HCT116 (cell line): ENCODE data around the gene ARMC2. TPM values are rescaled to one million over a fixed set of nuclear protein-coding genes. Genes with fewer than 3 reads are reported as not detected.

Source experiments
- ATAC-seq: fragments of 200-7000 bp; cut with Tn5 transposase; 2 replicates; pipeline ENCODE4 v1.9.1; 2020; ENCODE audit warnings: mild to moderate bottlenecking, moderate library complexity
- BruUV-seq: library from RNA; stranded (reverse); fragments of 400-500 nt; replicated peaks from 2 replicates; lab custom pipeline; 2021; lab: Mats Ljungman, UMichigan
- CTCF ChIA-PET: fragments of 300-600 bp; sonication (Branson Sonifier 250); formaldehyde crosslinking; loops from one replicate; lab custom pipeline; 2021; ENCODE audit warnings: antibody characterized with exemption; lab: Charles Lee
- POLR2A ChIA-PET: fragments of 300-600, 350-600 bp; sonication (Branson Sonifier 250); formaldehyde crosslinking; loops from one replicate; lab custom pipeline; 2021; ENCODE audit warnings: antibody characterized with exemption; lab: Charles Lee
- RAD21 ChIA-PET, 2 experiments: fragments of 300-600 bp; sonication (Branson Sonifier 250); formaldehyde crosslinking; loops; one replicate each; lab custom pipeline; 2023; ENCODE audit warnings: low total read pairs in 2 of 2; ENCODE audit not compliant: uncharacterized antibody in 2 of 2, unreplicated experiment in 2 of 2, low non-redundant PET in 1 of 2; lab: Charles Lee
- DNase-seq: peaks from one replicate; pipeline ENCODE4 v3.0.0-alpha.2; 2010; ENCODE audit warnings: low read depth, low spot score
- H2AFZ ChIP-seq: fragments of 200-600 bp; shearing (Covaris generic), sonication (generic); 2 replicates; pipeline ENCODE4 v1.6.1; 2017; ENCODE audit warnings: low read depth, mixed run types, mixed read lengths, antibody characterized with exemption, low read length; ENCODE audit not compliant: poor library complexity, severe bottlenecking
- H3K27ac ChIP-seq: 2 replicates; pipeline ENCODE4 v1.5.1; 2012; ENCODE audit warnings: low read depth, low read length
- H3K27me3 ChIP-seq: fragments of 200-600 bp; sonication (generic); 2 replicates; pipeline ENCODE4 v1.6.1; 2016; ENCODE audit warnings: mixed run types, low read length, mixed read lengths; ENCODE audit not compliant: insufficient read depth
- H3K36me3 ChIP-seq, 2 experiments: fragments of 200-500 bp in 1 of 2; fragments of 200-600 bp in 1 of 2; sonication (Bioruptor generic) in 1 of 2; sonication (generic) in 1 of 2; 2 replicates each; pipeline versions ENCODE4 v1.5.1 to v1.6.1; 2014 to 2016; ENCODE audit warnings: low read length in 2 of 2, inconsistent platforms in 1 of 2, mixed read lengths in 1 of 2, mixed run types in 1 of 2; ENCODE audit not compliant: insufficient read depth in 2 of 2, control insufficient read depth in 1 of 2
- H3K4me1 ChIP-seq, 2 experiments: fragments of 200-600 bp in 1 of 2; sonication (generic) in 1 of 2; 2 replicates each; pipeline versions ENCODE4 v1.5.1 to v1.6.1; 2012 to 2017; ENCODE audit warnings: low read length in 2 of 2, inconsistent platforms in 1 of 2, mild to moderate bottlenecking in 1 of 2, mixed read lengths in 1 of 2, mixed run types in 1 of 2, moderate library complexity in 1 of 2; ENCODE audit not compliant: insufficient read depth in 2 of 2, control insufficient read depth in 1 of 2
- H3K4me2 ChIP-seq: fragments of 200-600 bp; sonication (generic); 2 replicates; pipeline ENCODE4 v1.6.1; 2017; ENCODE audit warnings: mixed run types, low read length, mixed read lengths
- H3K4me3 ChIP-seq, 2 experiments: fragments of 200-600 bp in 1 of 2; sonication (generic) in 1 of 2; replicated peaks in 1 of 2; 2 replicates each; pipeline ENCODE4 v1.5.1; 2011 to 2016; ENCODE audit warnings: low read length in 2 of 2, control low read depth in 1 of 2, low read depth in 1 of 2, mild to moderate bottlenecking in 1 of 2, mixed read lengths in 1 of 2, mixed run types in 1 of 2
- H3K79me2 ChIP-seq: fragments of 200-600 bp; sonication (generic); 2 replicates; pipeline ENCODE4 v1.6.1; 2017; ENCODE audit warnings: mild to moderate bottlenecking, mixed run types, low read length, moderate library complexity, mixed read lengths; ENCODE audit not compliant: insufficient read depth
- H3K9ac ChIP-seq: fragments of 200-600 bp; sonication (generic); 2 replicates; pipeline ENCODE4 v1.6.1; 2016; ENCODE audit warnings: low read length, mixed read lengths
- H3K9me2 ChIP-seq: fragments of 200-600 bp; sonication (generic), shearing (Covaris generic); 2 replicates; pipeline ENCODE4 v1.6.1; 2017; ENCODE audit warnings: mixed run types, mild to moderate bottlenecking, moderate library complexity; ENCODE audit not compliant: insufficient read depth
- H3K9me3 ChIP-seq, 2 experiments: fragments of 200-500 bp in 1 of 2; fragments of 200-600 bp in 1 of 2; sonication (Bioruptor generic) in 1 of 2; sonication (generic) in 1 of 2; 2 replicates each; pipeline ENCODE4 v1.6.1; 2014 to 2017; ENCODE audit warnings: low read length in 2 of 2, mixed read lengths in 2 of 2, inconsistent platforms in 1 of 2, low read depth in 1 of 2, mild to moderate bottlenecking in 1 of 2, mixed run types in 1 of 2, moderate library complexity in 1 of 2; ENCODE audit not compliant: control insufficient read depth in 1 of 2, insufficient read depth in 1 of 2
- H4K20me1 ChIP-seq: fragments of 200-600 bp; sonication (generic), shearing (Covaris generic); 2 replicates; pipeline ENCODE4 v1.6.1; 2017; ENCODE audit warnings: mixed run types, mild to moderate bottlenecking, moderate library complexity; ENCODE audit not compliant: insufficient read depth
- EGR1 ChIP-seq: IDR thresholded peaks from 2 replicates; pipeline ENCODE4 v1.6.1; 2012; ENCODE audit warnings: low read depth
- ELF1 ChIP-seq: IDR thresholded peaks from 2 replicates; pipeline ENCODE4 v1.6.1; 2012; ENCODE audit warnings: low read depth, borderline replicate concordance
- FOSL1 ChIP-seq: IDR thresholded peaks from 2 replicates; pipeline ENCODE4 v1.6.1; 2012; ENCODE audit warnings: low read depth
- JUND ChIP-seq: IDR thresholded peaks from 2 replicates; pipeline ENCODE4 v1.6.1; 2012
- POLR2A ChIP-seq: IDR thresholded peaks from 2 replicates; pipeline ENCODE4 v1.7.0; 2011; ENCODE audit warnings: borderline replicate concordance; ENCODE audit not compliant: insufficient read depth, insufficient read length; ENCODE audit errors: extremely low read depth
- POLR2AphosphoS5 ChIP-seq: IDR thresholded peaks from 2 replicates; pipeline ENCODE4 v1.6.1; 2011; ENCODE audit warnings: mild to moderate bottlenecking, low read depth, low read length, moderate library complexity
- RAD21 ChIP-seq: IDR thresholded peaks from 2 replicates; pipeline ENCODE4 v1.6.1; 2012; ENCODE audit warnings: low read depth, mild to moderate bottlenecking
- SIN3A ChIP-seq: IDR thresholded peaks from 2 replicates; pipeline ENCODE4 v1.6.1; 2012; ENCODE audit warnings: low read depth
- SRF ChIP-seq: IDR thresholded peaks from 2 replicates; pipeline ENCODE4 v1.6.1; 2012; ENCODE audit warnings: low read depth
- TCF7L2 ChIP-seq: IDR thresholded peaks from 2 replicates; pipeline ENCODE4 v1.7.0; 2011; ENCODE audit warnings: borderline replicate concordance, inconsistent platforms; ENCODE audit not compliant: insufficient read depth, insufficient read length; ENCODE audit errors: extremely low read depth
- ZFX ChIP-seq: fragments of 450-650 bp; IDR thresholded peaks from 2 replicates; pipeline ENCODE4 v1.6.1; 2017
- intact Hi-C: fragments of 100-400 bp; cut with micrococcal nuclease; formaldehyde crosslinking; loops from 2 replicates; pipeline ENCODE4 v1.10.0; 2022
- total RNA-seq: library from RNA; stranded (reverse); gene quantifications from one replicate; pipeline ENCODE4 v1.2.1, GENCODE V29; 2021; ENCODE audit not compliant: unreplicated experiment
- TF ChIP-seq, protein P1 (sequence below): IDR thresholded peaks from 2 replicates; pipeline ENCODE4 v1.6.1; 2012
- TF ChIP-seq, protein P2 (sequence below): IDR thresholded peaks from 2 replicates; pipeline ENCODE4 v1.6.1; 2012
- TF ChIP-seq, protein P3 (sequence below): IDR thresholded peaks from 2 replicates; pipeline ENCODE4 v1.6.1; 2011; ENCODE audit warnings: mild to moderate bottlenecking, low read length, moderate library complexity; ENCODE audit not compliant: insufficient replicate concordance; ENCODE audit errors: extremely low read depth

Gene ARMC2
- total RNA-seq, 1 experiment from 2014 or later = 3.6 TPM

DNA sequence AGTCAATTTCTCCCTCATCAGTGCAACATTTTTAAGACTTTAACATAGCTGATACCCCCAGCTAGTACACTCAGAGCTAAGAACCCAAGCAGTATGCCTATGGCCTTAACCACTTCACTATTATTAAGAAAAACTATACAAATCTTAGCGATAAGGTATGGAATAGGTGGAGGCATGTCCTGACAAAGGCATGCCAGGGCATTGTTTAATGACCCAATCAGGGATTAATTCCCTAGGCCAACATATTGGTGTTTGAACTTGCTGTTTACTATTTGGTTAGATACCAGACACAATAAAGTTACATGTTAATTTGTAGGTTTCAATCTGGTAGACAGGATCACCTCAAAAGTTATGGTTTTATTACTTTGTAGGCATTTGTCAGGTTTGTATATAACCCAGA is 93.1 kb downstream of the ARMC2 start:
- Histone ChIP-seq H3K9me3 (no peaks in the 10 kb centered on the region), H3K4me2 (no peak overlapping the region), H3K36me3 (no peaks in the 10 kb centered on the region), H4K20me1 (no peaks in the 10 kb centered on the region), H3K9ac (no peak overlapping the region), H3K27me3 (no peaks in the 10 kb centered on the region), H3K9me2 (no peaks in the 10 kb centered on the region; the same call in 1 of the 2 replicates), H3K27ac (no peak overlapping the region), H3K4me3 (no peak overlapping the region), H2AFZ (no peak overlapping the region), H3K4me1 (peaks cover 11 to 20% of the 10 kb centered on the region in 2 experiments; a peak in 3 of 4 replicates), H3K79me2 (no peaks in the 10 kb centered on the region)
- ChIA-PET RAD21 (no interaction called here), POLR2A (no interaction called here), CTCF (no interaction called here)
- intact Hi-C loops = no loop called here
- no TSS peak for BruUV-seq
- ATAC-seq = no peak
- TF ChIP-seq ELF1 (no peak), ZFX (no peak), RAD21 (no peak), POLR2AphosphoS5 (no peak), TCF7L2 (no peak), JUND (no peak), FOSL1 (no peak), EGR1 (no peak), SIN3A (no peak), POLR2A (no peak), SRF (no peak)
- TF ChIP-seq, protein P1, sequence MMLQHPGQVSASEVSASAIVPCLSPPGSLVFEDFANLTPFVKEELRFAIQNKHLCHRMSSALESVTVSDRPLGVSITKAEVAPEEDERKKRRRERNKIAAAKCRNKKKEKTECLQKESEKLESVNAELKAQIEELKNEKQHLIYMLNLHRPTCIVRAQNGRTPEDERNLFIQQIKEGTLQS = no peak
- TF ChIP-seq, protein P2, sequence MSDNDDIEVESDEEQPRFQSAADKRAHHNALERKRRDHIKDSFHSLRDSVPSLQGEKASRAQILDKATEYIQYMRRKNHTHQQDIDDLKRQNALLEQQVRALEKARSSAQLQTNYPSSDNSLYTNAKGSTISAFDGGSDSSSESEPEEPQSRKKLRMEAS = no peak
- TF ChIP-seq, protein P3, sequence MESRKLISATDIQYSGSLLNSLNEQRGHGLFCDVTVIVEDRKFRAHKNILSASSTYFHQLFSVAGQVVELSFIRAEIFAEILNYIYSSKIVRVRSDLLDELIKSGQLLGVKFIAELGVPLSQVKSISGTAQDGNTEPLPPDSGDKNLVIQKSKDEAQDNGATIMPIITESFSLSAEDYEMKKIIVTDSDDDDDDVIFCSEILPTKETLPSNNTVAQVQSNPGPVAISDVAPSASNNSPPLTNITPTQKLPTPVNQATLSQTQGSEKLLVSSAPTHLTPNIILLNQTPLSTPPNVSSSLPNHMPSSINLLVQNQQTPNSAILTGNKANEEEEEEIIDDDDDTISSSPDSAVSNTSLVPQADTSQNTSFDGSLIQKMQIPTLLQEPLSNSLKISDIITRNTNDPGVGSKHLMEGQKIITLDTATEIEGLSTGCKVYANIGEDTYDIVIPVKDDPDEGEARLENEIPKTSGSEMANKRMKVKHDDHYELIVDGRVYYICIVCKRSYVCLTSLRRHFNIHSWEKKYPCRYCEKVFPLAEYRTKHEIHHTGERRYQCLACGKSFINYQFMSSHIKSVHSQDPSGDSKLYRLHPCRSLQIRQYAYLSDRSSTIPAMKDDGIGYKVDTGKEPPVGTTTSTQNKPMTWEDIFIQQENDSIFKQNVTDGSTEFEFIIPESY = no peak
- no peak for DNase-seq
